SKM-1 treated with dmso at 0.1 percent for 144 hours (cell line): ENCODE results near the gene SEZ6L2.

Source experiments
- DNase-seq: peaks from one replicate; lab custom pipeline; 2025; ENCODE audit not compliant: unreplicated experiment; lab: John Stamatoyannopoulos, UW

SEZ6L2 gene

GRCh38 chr16:29830774-29831173, 68.6 kb downstream of the SEZ6L2 start:
- no peak for DNase-seq

GRCh38 chr16:29826342-29826695, 73.0 kb downstream of the SEZ6L2 start:
- DNase-seq = no peak

DNA sequence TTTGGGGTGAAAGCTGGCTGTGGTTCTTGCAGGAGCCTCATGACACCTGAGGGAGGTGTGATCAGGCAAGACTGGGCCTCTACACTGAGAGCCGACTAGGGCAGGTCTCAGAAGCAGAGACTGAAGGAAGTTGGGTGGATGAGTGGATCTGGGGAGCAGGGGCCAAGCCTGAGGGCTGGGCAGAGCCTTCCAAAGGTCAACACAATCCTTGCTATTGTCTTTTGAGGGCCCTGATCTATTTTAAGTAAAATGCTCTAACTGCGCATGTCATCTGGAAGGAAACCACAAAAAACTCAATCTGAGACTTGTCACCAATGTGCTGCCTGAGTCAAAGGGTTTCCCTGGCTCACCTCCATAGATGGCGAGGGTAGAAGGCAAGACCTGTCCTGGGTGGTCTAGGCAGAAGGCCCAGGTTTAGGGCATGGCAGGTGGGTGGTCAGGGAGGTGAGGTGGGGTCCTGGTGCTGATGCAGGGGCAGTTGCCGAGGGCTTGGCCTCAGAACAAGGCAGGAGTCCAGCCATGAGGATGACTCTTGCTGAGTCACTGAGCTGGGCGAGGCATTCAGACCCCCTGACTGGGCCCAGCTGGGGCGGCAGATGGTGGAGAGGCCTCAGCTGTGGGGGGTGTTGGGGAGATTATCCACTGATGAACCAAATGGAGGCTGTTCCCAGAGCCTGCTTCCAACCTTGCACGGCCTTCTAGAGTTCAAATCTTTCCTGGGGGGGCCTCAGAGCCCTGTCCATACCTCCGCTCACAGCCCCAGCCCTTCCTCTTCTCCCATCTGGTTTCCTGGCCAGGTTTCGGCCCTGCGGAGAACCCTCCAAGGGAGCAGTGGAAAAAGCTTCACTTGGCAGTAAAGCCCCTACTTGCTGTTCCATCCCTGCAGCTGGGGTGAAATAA, 74.0 kb downstream of the SEZ6L2 start:
- DNase-seq = no peak

- DNase-seq = no peak
Measured at GRCh38 chr16:29824589-29825144, 74.7 kb downstream of the SEZ6L2 start.

GRCh38 chr16:29821643-29822115, 77.7 kb downstream of the SEZ6L2 start:
- DNase-seq = no peak
